ENCODE data around the gene FAM98B. TPM values are rescaled to one million over a fixed set of nuclear protein-coding genes. Genes with fewer than 3 reads are reported as not detected.

Gene FAM98B
- total and polyA plus RNA-seq, 5 donors from 2014 or later: 2.2 to 19.3 (median 4.4) TPM

- Histone ChIP-seq H3K4me1 (ENCODE audit: control insufficient read depth, insufficient read depth, low read length, poor library complexity, severe bottlenecking) (peaks cover 15% of the 10 kb centered on the region), H3K27ac (ENCODE audit: insufficient read depth, low read length, poor library complexity, severe bottlenecking) (no peak overlapping the region), H3K9me3 (ENCODE audit: control insufficient read depth in 2 of 2, low read length in 2 of 2) (no peaks in the 10 kb centered on the region), H3K4me3 (ENCODE audit: low read depth, low read length) (peak overlapping the region; percentile 4), H3K36me3 (ENCODE audit: control insufficient read depth, insufficient read depth, low read length) (peaks cover 11% of the 10 kb centered on the region), H3K27me3 (ENCODE audit: control insufficient read depth, insufficient read depth, low read length) (no peaks in the 10 kb centered on the region)
- DNase-seq: peak in 1 of 3 donors; percentile 61
- Mint-ChIP-seq H3K9me3 (no peaks in the 10 kb centered on the region), H3K36me3 (peaks cover 5% of the 10 kb centered on the region), H3K4me3 (no peak overlapping the region), H3K27me3 (no peaks in the 10 kb centered on the region), H3K27ac (peak overlapping the region in 1 of 3 donors; percentile 64), H3K4me1 (peaks cover 34 to 59% (median 44%) of the 10 kb centered on the region in 4 donors)
- peak; percentile 71 to 91 for ATAC-seq (ENCODE audit: low read depth in 2 of 2)
These were observed 7.3 kb downstream of the FAM98B start for GRCh38 chr15:38461066-38461833.

GRCh38 chr15:38463893-38464292 lies 10.0 kb downstream of the FAM98B start:
- H3K4me3 ChIP-seq (ENCODE audit: low read depth, low read length): no peak overlapping the region
- no peaks in the 10 kb centered on the region for H3K9me3 Mint-ChIP-seq
- H3K4me1 Mint-ChIP-seq: peaks cover 24 to 38% (median 33%) of the 10 kb centered on the region in 4 donors
- H3K9me3 ChIP-seq (ENCODE audit: control insufficient read depth in 2 of 2, low read length in 2 of 2): no peaks in the 10 kb centered on the region
- no peaks in the 10 kb centered on the region for H3K27me3 ChIP-seq (ENCODE audit: control insufficient read depth, insufficient read depth, low read length)
- H3K36me3 ChIP-seq (ENCODE audit: control insufficient read depth, insufficient read depth, low read length): peaks cover 21% of the 10 kb centered on the region
- H3K4me1 ChIP-seq (ENCODE audit: control insufficient read depth, insufficient read depth, low read length, poor library complexity, severe bottlenecking): peaks cover 15% of the 10 kb centered on the region
- no peak for ATAC-seq (ENCODE audit: low read depth in 2 of 2)
- no peak overlapping the region for H3K27ac Mint-ChIP-seq
- peaks cover 7% of the 10 kb centered on the region for H3K36me3 Mint-ChIP-seq
- no peak overlapping the region for H3K27ac ChIP-seq (ENCODE audit: insufficient read depth, low read length, poor library complexity, severe bottlenecking)
- DNase-seq: no peak
- H3K4me3 Mint-ChIP-seq: no peak overlapping the region
- H3K27me3 Mint-ChIP-seq: no peaks in the 10 kb centered on the region

- peaks cover 15% of the 10 kb centered on the region for H3K4me1 ChIP-seq (ENCODE audit: control insufficient read depth, insufficient read depth, low read length, poor library complexity, severe bottlenecking)
- H3K27me3 ChIP-seq (ENCODE audit: control insufficient read depth, insufficient read depth, low read length): no peaks in the 10 kb centered on the region
- H3K4me3 Mint-ChIP-seq: no peak overlapping the region
- H3K4me1 Mint-ChIP-seq: peaks cover 24 to 33% (median 31%) of the 10 kb centered on the region in 4 donors
- no peak overlapping the region for H3K27ac Mint-ChIP-seq
- no peaks in the 10 kb centered on the region for H3K9me3 Mint-ChIP-seq
- H3K27ac ChIP-seq (ENCODE audit: insufficient read depth, low read length, poor library complexity, severe bottlenecking): no peak overlapping the region
- H3K4me3 ChIP-seq (ENCODE audit: low read depth, low read length): no peak overlapping the region
- H3K36me3 Mint-ChIP-seq: peaks cover 7% of the 10 kb centered on the region
- ATAC-seq (ENCODE audit: low read depth in 2 of 2): no peak
- DNase-seq: no peak
- peaks cover 24% of the 10 kb centered on the region for H3K36me3 ChIP-seq (ENCODE audit: control insufficient read depth, insufficient read depth, low read length)
- H3K27me3 Mint-ChIP-seq: no peaks in the 10 kb centered on the region
- H3K9me3 ChIP-seq (ENCODE audit: control insufficient read depth in 2 of 2, low read length in 2 of 2): no peaks in the 10 kb centered on the region
These were observed 10.7 kb downstream of the FAM98B start for GRCh38 chr15:38464675-38465074.

GRCh38 chr15:38470816-38471215 lies 16.9 kb downstream of the FAM98B start:
- Histone ChIP-seq H3K27me3 (ENCODE audit: control insufficient read depth, insufficient read depth, low read length) (no peaks in the 10 kb centered on the region), H3K36me3 (ENCODE audit: control insufficient read depth, insufficient read depth, low read length) (peaks cover 33% of the 10 kb centered on the region), H3K4me1 (ENCODE audit: control insufficient read depth, insufficient read depth, low read length, poor library complexity, severe bottlenecking) (peaks cover 6% of the 10 kb centered on the region), H3K9me3 (ENCODE audit: control insufficient read depth in 2 of 2, low read length in 2 of 2) (no peaks in the 10 kb centered on the region), H3K4me3 (ENCODE audit: low read depth, low read length) (no peak overlapping the region), H3K27ac (ENCODE audit: insufficient read depth, low read length, poor library complexity, severe bottlenecking) (no peak overlapping the region)
- Mint-ChIP-seq H3K9me3 (no peaks in the 10 kb centered on the region), H3K36me3 (peaks cover 16% of the 10 kb centered on the region), H3K4me3 (no peak overlapping the region), H3K27ac (peak overlapping the region in 1 of 3 donors; percentile 8), H3K27me3 (no peaks in the 10 kb centered on the region), H3K4me1 (peaks cover 6 to 15% (median 13%) of the 10 kb centered on the region in 4 donors)
- no peak for DNase-seq
- ATAC-seq (ENCODE audit: low read depth in 2 of 2): no peak

- DNase-seq: no peak
- H3K27me3 Mint-ChIP-seq: no peaks in the 10 kb centered on the region
- no peak for ATAC-seq (ENCODE audit: low read depth in 2 of 2)
- no peak overlapping the region for H3K4me3 ChIP-seq (ENCODE audit: low read depth, low read length)
- H3K27ac ChIP-seq (ENCODE audit: insufficient read depth, low read length, poor library complexity, severe bottlenecking): no peak overlapping the region
- H3K36me3 ChIP-seq (ENCODE audit: control insufficient read depth, insufficient read depth, low read length): peaks cover 24% of the 10 kb centered on the region
- H3K4me3 Mint-ChIP-seq: no peak overlapping the region
- H3K27ac Mint-ChIP-seq: no peak overlapping the region
- H3K9me3 Mint-ChIP-seq: no peaks in the 10 kb centered on the region
- H3K36me3 Mint-ChIP-seq: peaks cover 17% of the 10 kb centered on the region
- H3K4me1 Mint-ChIP-seq: peaks cover 6 to 15% (median 13%) of the 10 kb centered on the region in 4 donors
- H3K9me3 ChIP-seq (ENCODE audit: control insufficient read depth in 2 of 2, low read length in 2 of 2): no peaks in the 10 kb centered on the region
- H3K4me1 ChIP-seq (ENCODE audit: control insufficient read depth, insufficient read depth, low read length, poor library complexity, severe bottlenecking): peaks cover 6% of the 10 kb centered on the region
- H3K27me3 ChIP-seq (ENCODE audit: control insufficient read depth, insufficient read depth, low read length): no peaks in the 10 kb centered on the region
These were observed 18.0 kb downstream of the FAM98B start for GRCh38 chr15:38471974-38472373.

- ATAC-seq (ENCODE audit: low read depth in 2 of 2): peak; percentile 99 to 100
- H3K27ac Mint-ChIP-seq: peak overlapping the region; percentile 67 to 83 (median 72)
- H3K27me3 ChIP-seq (ENCODE audit: control insufficient read depth, insufficient read depth, low read length): no peaks in the 10 kb centered on the region
- H3K36me3 ChIP-seq (ENCODE audit: control insufficient read depth, insufficient read depth, low read length): peaks cover 28% of the 10 kb centered on the region
- peaks cover 6% of the 10 kb centered on the region for H3K4me1 ChIP-seq (ENCODE audit: control insufficient read depth, insufficient read depth, low read length, poor library complexity, severe bottlenecking)
- no peaks in the 10 kb centered on the region for H3K9me3 ChIP-seq (ENCODE audit: control insufficient read depth in 2 of 2, low read length in 2 of 2)
- peak overlapping the region in 3 of 4 donors; percentile 1 to 19 (median 6) for H3K4me3 Mint-ChIP-seq
- no peaks in the 10 kb centered on the region for H3K9me3 Mint-ChIP-seq
- peaks cover 8 to 20% (median 11%) of the 10 kb centered on the region in 4 donors for H3K4me1 Mint-ChIP-seq
- H3K27me3 Mint-ChIP-seq: no peaks in the 10 kb centered on the region
- H3K27ac ChIP-seq (ENCODE audit: insufficient read depth, low read length, poor library complexity, severe bottlenecking): peak overlapping the region; percentile 45
- peaks cover 21% of the 10 kb centered on the region for H3K36me3 Mint-ChIP-seq
- no peak overlapping the region for H3K4me3 ChIP-seq (ENCODE audit: low read depth, low read length)
- peak; percentile 34 to 84 (median 75) for DNase-seq
These were observed 20.3 kb downstream of the FAM98B start for GRCh38 chr15:38474155-38474757.

GRCh38 chr15:38475361-38475760 lies 21.4 kb downstream of the FAM98B start:
- Histone ChIP-seq H3K4me3 (ENCODE audit: low read depth, low read length) (no peak overlapping the region), H3K27me3 (ENCODE audit: control insufficient read depth, insufficient read depth, low read length) (no peaks in the 10 kb centered on the region), H3K27ac (ENCODE audit: insufficient read depth, low read length, poor library complexity, severe bottlenecking) (no peak overlapping the region), H3K36me3 (ENCODE audit: control insufficient read depth, insufficient read depth, low read length) (peaks cover 25% of the 10 kb centered on the region), H3K4me1 (ENCODE audit: control insufficient read depth, insufficient read depth, low read length, poor library complexity, severe bottlenecking) (peaks cover 6% of the 10 kb centered on the region), H3K9me3 (ENCODE audit: control insufficient read depth in 2 of 2, low read length in 2 of 2) (no peaks in the 10 kb centered on the region)
- Mint-ChIP-seq H3K9me3 (no peaks in the 10 kb centered on the region), H3K27ac (peak overlapping the region; percentile 6 to 92 (median 72)), H3K36me3 (peaks cover 21% of the 10 kb centered on the region), H3K4me3 (no peak overlapping the region), H3K4me1 (peaks cover 15 to 30% (median 18%) of the 10 kb centered on the region in 4 donors), H3K27me3 (no peaks in the 10 kb centered on the region)
- DNase-seq: no peak
- no peak for ATAC-seq (ENCODE audit: low read depth in 2 of 2)

Data from CD4-positive, CD25-positive, alpha-beta regulatory T cell (primary cell).